HG03571 (cell line): Measurements from ENCODE around the gene ATL1.
"Not testable (repeated sequence)": the region's sequence is repeated elsewhere in the genome, so short reads cannot be mapped to it uniquely, and the experiment has no call there.

Experiments used
- ATAC-seq: cut with Tn5 transposase; IDR thresholded peaks from one replicate; pipeline ENCODE4 v1.9.1; 2021; ENCODE audit not compliant: unreplicated experiment

The ATL1 gene

DNA sequence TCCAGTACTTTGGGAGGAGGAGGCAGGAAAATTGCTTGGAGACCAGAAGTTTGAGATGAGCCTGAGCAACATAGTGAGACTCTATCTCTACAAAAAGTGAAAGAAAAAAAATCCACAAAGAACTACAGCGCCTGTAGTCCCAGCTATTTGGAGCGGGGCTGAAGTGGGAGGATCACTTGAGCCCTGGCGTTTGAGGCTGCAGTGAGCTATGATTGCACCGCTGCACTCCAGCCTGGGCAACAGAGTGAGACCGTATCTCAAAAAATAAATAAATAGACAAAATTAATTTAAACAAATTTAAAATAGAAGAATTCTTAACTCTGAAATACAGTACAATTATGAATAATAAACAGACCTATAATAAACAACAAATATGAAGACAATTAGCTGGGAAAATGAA lies 40.9 kb downstream of the ATL1 start:
- no peak for ATAC-seq

GRCh38 chr14:50601394-50601793 lies 41.4 kb downstream of the ATL1 start:
- no peak for ATAC-seq

GRCh38 chr14:50602035-50602434 lies 42.1 kb downstream of the ATL1 start:
- no peak for ATAC-seq

DNA sequence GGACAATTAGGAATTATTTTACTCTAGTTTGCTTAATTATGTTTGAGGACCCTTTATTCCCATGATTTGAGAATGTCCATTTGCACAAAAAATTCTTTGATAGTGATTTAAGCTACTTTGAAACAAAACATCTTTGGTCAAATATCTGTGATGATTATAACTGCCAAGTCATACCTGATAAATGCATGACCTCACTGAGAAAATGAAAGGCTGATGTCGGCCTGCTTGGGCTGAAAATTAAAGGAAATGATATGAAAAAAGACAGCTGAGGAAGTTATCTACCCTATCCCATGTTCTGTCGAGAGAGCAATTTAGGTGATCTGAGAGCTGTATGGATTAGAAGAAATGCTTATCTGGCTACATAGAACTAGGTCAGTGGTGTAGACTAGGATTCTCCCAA lies 43.6 kb downstream of the ATL1 start:
- ATAC-seq, result no peak

DNA sequence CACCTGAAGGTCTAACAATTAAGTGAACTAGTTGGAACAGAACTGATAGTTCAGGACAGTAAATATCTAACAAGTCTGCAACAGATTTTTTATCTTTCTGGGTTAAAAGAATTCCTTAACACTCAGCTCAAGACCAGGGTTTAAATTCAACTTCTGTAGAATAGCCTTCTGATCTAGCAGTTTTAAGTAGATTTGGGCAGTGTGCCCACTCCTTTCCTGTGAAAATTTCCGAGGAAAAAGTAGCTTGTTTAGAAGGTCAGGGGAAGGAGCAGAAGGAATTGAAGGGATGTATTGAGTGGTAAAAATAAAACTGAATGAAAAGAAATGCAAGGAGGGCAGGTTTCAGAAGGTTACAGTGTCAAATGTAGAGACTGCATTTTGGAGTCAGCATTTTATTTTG lies 45.8 kb downstream of the ATL1 start:
- ATAC-seq, result no peak

DNA sequence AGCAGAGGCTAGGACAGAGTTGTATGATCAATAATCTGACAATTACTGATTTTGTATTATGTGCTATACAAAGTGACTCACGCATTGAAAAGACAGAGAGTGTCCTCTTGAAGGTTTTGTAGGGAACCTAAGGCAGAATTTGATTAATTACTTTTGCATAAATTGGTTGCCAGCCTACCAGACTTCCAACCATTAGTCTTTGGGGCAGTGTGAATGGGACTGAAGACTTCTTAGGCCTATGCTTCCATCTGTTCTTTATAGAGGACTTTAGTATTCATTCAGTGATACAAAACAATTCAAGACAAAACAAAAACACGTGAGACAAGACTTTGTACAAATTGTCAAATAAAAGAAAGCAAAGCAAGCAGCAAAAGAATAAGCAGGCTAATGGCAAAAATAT lies 46.5 kb downstream of the ATL1 start:
- no peak for ATAC-seq

GRCh38 chr14:50607181-50607580 lies 47.2 kb downstream of the ATL1 start:
- ATAC-seq, result no peak

GRCh38 chr14:50607761-50608160 lies 47.8 kb downstream of the ATL1 start:
- ATAC-seq, result no peak

DNA sequence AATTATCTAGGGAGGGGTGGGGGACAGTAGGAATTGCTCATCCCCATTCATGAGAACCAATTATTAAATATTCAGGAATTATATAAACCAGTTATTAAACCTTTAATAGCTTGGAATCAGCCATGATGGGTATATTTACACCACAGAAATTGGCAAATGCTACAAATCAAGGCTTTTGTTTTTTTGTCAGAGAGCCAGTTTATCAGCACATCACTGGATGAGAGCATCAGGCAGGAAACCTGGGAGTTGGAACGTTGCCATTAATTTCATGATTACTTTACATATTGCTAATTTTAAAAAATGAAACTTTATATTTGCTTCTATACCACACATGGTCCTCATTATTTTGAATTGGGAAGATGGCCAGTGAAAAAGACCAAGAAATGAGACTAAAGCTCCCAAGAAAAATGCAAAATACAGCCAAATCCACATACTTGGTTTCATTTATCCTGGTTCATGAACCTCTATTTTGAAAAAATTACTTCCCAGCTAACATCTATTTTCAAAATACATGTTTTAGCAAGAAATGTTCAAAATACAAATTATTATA lies 48.4 kb downstream of the ATL1 start:
- ATAC-seq, result no peak

DNA sequence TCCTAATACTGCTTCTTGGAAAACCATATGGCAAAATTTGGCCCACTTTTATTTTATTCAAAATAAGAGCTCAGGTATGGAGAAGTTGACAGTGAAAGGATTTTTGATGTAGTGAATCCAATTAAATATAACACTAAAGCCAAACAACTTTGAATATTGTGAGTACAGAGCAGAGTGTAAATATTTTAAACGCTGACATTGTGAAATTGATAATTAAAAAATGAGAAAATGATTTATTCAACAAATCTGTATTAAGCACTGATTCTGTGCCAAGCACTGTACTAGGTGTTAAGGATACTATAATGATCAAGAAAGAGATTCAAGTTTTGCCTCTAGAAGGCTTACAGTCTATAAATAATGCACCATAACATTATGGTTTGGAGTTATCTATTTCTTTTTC lies 50.5 kb downstream of the ATL1 start:
- no peak for ATAC-seq

- no peak for ATAC-seq
These were observed 52.9 kb downstream of the ATL1 start for GRCh38 chr14:50612806-50613205.

DNA sequence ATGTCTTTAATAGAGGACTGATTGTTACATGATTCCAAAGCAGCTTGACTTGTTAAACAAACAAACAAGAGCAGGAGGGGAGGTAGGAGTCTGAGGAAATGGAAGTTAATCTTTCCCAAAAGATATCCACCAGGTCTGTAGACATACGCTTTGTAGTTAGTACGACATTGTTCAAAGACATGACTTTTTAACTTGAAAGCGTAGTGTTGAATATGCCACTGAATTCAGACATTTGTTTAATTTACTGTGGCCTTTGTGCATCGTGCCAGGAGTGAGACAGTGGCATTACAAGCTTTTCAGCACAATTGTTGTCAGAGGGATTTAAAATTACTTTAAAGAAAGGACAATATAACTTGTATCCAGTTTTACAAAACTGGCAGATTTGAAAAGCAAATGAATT lies 55.1 kb downstream of the ATL1 start:
- no peak for ATAC-seq

GRCh38 chr14:50615552-50615951 lies 55.6 kb downstream of the ATL1 start:
- no peak for ATAC-seq

- no peak for ATAC-seq
These were observed 56.3 kb downstream of the ATL1 start for GRCh38 chr14:50616275-50616674.

GRCh38 chr14:50619569-50620141 lies 59.7 kb downstream of the ATL1 start:
- no peak for ATAC-seq

GRCh38 chr14:50620341-50620740 lies 60.4 kb downstream of the ATL1 start:
- no peak for ATAC-seq

DNA sequence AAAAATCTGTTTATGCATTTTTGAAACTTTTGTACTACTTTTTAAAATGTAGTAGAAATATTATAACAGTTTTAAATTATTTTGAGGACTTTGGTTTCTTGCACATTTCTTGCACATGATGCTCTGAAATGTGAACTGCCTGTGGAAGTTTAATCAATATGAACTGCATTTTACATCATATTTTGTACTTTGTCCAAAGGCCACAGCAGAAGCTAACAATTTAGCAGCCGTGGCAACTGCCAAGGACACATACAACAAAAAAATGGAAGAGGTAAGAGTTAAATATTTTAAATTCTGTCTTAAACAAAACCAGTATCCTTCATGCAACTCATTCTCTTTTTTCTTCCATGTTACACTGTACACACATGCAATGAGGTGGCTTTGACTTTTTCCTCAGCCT lies 63.0 kb downstream of the ATL1 start:
- ATAC-seq, result no peak

GRCh38 chr14:50624447-50624846 lies 64.5 kb downstream of the ATL1 start:
- ATAC-seq, result no peak

- ATAC-seq, result not testable (repeated sequence)
These were observed 65.0 kb downstream of the ATL1 start for GRCh38 chr14:50624947-50625346.

DNA sequence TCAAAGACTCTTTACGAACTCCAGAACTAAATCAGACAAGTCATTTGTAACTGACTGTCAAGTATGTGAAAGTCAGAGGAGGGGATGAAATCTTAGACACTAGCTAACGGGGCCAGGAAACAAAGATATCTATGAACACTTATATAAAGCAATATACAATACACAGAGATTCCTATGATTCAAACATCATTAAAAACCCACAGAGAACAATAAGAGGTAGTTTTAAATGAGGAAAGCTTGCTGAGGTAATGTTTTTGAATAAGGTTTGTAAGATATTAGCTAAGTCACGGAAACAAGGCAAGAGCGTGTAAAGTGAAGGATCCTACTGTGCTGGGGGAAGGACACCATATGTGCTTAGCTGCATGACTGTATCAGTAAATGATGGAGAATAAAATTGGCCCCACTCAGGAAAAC lies 71.5 kb downstream of the ATL1 start:
- ATAC-seq, result no peak

GRCh38 chr14:50633954-50634353 lies 74.0 kb downstream of the ATL1 start:
- no peak for ATAC-seq

DNA sequence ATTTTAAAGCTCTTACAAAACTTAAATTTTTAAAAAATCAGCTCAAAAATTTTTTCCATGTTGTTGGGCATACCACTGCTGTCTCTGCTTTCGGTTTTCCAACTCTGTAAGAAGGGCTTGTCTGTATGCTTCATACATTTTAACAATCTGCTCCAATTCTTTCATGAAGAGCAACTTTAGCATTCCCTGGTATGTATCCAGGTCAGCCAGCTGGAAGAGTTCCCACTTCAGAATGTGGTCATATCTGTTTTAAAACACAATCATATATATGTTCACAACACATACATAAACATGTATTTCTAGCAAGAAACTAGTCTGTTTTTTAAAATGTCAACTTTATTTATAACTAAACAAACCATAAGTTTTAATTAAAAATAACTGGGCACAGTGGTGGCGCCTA lies 75.2 kb downstream of the ATL1 start:
- ATAC-seq, result no peak

DNA sequence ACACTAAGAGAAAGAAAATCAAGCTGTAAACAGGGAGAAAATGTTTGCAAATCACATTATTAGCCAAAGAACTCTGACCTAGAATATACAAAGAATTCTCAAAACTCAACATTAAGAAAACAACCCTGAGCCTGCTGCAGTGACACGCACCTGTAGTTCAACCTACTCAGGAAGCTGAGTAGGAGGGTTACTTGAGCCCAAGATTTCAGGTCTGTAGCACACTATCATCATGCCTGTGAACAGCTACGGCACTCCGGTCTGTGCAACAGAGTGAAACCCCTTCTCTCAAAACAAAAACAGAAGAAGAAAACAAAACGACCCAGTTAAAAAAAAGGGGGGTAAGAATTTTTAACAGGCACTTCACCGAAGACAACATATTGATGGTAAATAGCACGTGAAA lies 87.3 kb downstream of the ATL1 start:
- ATAC-seq, result peak; percentile 74
